Ovary (tissue), 3 donors: ENCODE measurements around the gene ZNF148.

ENCODE experiments used
- CTCF ChIP-seq, 3 donors: fragments of 450-650 bp in 2 of 3; fragments of 200-600 bp in 1 of 3; IDR thresholded peaks; one replicate each; pipeline versions ENCODE4 v1.5.1 to v1.8.0; 2016 to 2022; ENCODE audit warnings: antibody characterized with exemption in 3 of 3, mild to moderate bottlenecking in 1 of 3
- POLR2A ChIP-seq: fragments of 450-650 bp; IDR thresholded peaks from one replicate; pipeline ENCODE4 v1.6.1; 2017; ENCODE audit warnings: antibody characterized with exemption, mild to moderate bottlenecking, moderate library complexity
- donor health status: DM: no; HTN: no; CAD: no.

- TF ChIP-seq CTCF (IDR thresholded peaks at IDR 0.05) (no peak), POLR2A (no peak)
Observed at GRCh38 chr3:125310623-125311081, 64.5 kb downstream of the ZNF148 start.
